Measurements from ENCODE around the gene NEU4.

NEU4 gene

GRCh38 chr2:241865957-241866789 is 57.2 kb downstream of the NEU4 start:
- DNase-seq = peak; percentile 25

All from fibroblast of upper back skin (primary cell).